GM21619 (cell line): ENCODE measurements around the gene PARP1.

Experiments
- ATAC-seq: cut with Tn5 transposase; IDR thresholded peaks from one replicate; pipeline ENCODE4 v1.9.1; 2021; ENCODE audit not compliant: unreplicated experiment

The PARP1 gene

GRCh38 chr1:226381226-226381998 is 26.5 kb downstream of the PARP1 start:
- ATAC-seq = no peak

GRCh38 chr1:226378071-226378470 is 29.8 kb downstream of the PARP1 start:
- no peak for ATAC-seq

- ATAC-seq = no peak
Measured at GRCh38 chr1:226376300-226376699, 31.6 kb downstream of the PARP1 start.

- no peak for ATAC-seq
Measured at GRCh38 chr1:226373376-226373775, 34.5 kb downstream of the PARP1 start.

GRCh38 chr1:226372885-226373284 is 35.0 kb downstream of the PARP1 start:
- no peak for ATAC-seq

GRCh38 chr1:226371866-226372490 is 35.9 kb downstream of the PARP1 start:
- no peak for ATAC-seq

- no peak for ATAC-seq
Measured at GRCh38 chr1:226371027-226371694, 36.7 kb downstream of the PARP1 start.

- ATAC-seq = peak; percentile 80
Measured at GRCh38 chr1:226370144-226370923, 37.6 kb downstream of the PARP1 start.

GRCh38 chr1:226369110-226369509 is 38.8 kb downstream of the PARP1 start:
- no peak for ATAC-seq

GRCh38 chr1:226366290-226366689 is 41.6 kb downstream of the PARP1 start:
- no peak for ATAC-seq

GRCh38 chr1:226365831-226366231 is 42.1 kb downstream of the PARP1 start:
- ATAC-seq = no peak

- ATAC-seq = no peak
Measured at GRCh38 chr1:226364901-226365565, 42.9 kb downstream of the PARP1 start.

- ATAC-seq = no peak
Measured at GRCh38 chr1:226364514-226364899, 43.4 kb downstream of the PARP1 start.

GRCh38 chr1:226363801-226364513 is 43.9 kb downstream of the PARP1 start:
- no peak for ATAC-seq

- ATAC-seq = no peak
Measured at GRCh38 chr1:226362891-226363447, 44.9 kb downstream of the PARP1 start.

- no peak for ATAC-seq
Measured at GRCh38 chr1:226362361-226362760, 45.5 kb downstream of the PARP1 start.

GRCh38 chr1:226360106-226360746 is 47.7 kb downstream of the PARP1 start:
- ATAC-seq = peak; percentile 80

- ATAC-seq = no peak
Measured at GRCh38 chr1:226357416-226357815, 50.5 kb downstream of the PARP1 start.
